Measurements from ENCODE around the gene MAPK8. TPM values are rescaled to one million over a fixed set of nuclear protein-coding genes. Genes with fewer than 3 reads are reported as not detected.

MAPK8 gene
- total RNA-seq, 1 donor from 2014 or later, result 47.4 TPM

DNA sequence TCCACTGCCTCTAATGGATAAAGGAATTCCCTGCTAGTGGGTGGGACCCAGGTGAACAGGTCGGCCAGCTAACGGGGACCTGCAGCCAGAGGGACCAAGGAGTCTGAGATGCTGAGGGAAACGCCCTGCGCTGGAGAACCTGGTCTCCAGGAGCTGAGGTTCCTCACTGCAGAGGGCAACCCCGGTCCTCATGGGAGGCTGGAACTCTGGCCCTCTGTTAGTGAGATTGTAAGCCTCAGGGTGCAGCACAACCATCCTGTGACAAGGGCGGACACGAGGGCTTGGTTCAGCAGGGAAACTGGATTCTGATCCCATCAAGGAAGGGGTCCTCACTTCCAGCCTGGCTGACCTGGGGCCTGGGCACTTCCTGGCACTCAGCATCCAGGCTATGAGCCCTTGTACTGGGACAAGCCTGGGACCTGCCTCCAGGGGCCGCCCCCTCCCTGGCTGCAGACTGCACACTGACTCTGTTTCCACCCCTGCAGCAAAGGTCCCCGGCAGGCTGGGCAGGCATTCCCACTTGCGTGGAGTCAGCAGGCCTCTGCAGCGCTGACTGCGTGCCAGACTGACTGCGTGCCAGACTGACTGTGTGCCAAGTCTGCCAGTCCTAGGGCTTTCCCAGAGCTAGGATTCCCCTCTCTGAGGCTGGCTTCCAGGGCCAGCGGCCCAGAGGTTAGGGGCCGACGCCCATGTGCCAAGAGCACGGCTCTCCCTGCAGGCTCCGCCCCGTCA is 143.2 kb downstream of the MAPK8 start:
- H3K4me3 Mint-ChIP-seq (ENCODE audit: unreplicated experiment), result no peak overlapping the region
- no peak overlapping the region for H3K9ac ChIP-seq (ENCODE audit: low read length)
- FAIRE-seq, result no peak

DNA sequence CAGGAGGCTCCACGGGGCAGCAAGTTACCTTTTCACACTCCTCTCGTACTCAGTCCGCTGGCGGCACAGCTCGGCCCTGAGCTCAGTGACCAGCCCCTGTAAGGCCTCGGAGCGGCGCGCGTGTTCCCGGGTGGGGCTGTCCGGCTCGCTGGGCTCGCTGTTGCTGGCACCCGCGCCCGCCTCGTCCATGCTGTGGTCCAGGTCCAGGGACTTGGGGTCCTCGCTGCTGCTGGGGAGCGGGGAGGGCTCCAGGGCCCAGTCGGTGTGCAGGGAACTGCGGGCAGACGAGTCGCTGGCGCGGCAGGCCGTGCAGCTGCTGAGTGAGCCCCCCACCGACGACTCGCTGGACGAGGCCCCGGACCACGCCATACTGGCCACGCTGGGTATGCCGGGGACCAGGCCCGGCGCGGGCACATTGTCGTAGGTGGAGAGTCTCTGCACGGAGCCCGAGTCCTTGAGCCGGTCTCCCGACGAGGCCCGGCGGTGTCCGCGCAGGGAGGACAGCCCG is 143.8 kb downstream of the MAPK8 start:
- DNase-seq (ENCODE audit: low read depth) (no peak), FAIRE-seq (no peak)
- no peak overlapping the region for H3K27ac Mint-ChIP-seq (ENCODE audit: unreplicated experiment)

More for the DNA sequence above, 143.2 kb downstream of the MAPK8 start:
- TF ChIP-seq, protein P1, sequence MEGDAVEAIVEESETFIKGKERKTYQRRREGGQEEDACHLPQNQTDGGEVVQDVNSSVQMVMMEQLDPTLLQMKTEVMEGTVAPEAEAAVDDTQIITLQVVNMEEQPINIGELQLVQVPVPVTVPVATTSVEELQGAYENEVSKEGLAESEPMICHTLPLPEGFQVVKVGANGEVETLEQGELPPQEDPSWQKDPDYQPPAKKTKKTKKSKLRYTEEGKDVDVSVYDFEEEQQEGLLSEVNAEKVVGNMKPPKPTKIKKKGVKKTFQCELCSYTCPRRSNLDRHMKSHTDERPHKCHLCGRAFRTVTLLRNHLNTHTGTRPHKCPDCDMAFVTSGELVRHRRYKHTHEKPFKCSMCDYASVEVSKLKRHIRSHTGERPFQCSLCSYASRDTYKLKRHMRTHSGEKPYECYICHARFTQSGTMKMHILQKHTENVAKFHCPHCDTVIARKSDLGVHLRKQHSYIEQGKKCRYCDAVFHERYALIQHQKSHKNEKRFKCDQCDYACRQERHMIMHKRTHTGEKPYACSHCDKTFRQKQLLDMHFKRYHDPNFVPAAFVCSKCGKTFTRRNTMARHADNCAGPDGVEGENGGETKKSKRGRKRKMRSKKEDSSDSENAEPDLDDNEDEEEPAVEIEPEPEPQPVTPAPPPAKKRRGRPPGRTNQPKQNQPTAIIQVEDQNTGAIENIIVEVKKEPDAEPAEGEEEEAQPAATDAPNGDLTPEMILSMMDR (IDR thresholded peaks at IDR 0.05; ENCODE audit: insufficient read depth, low read depth, low read length), result no peak
- no peak for TF ChIP-seq EZH2 (IDR thresholded peaks at IDR 0.05; ENCODE audit: insufficient read depth, low read length)
- H3K79me2 ChIP-seq (ENCODE audit: insufficient read depth, low read length), result no peaks in the 10 kb centered on the region
- peaks cover 11% of the 10 kb centered on the region for H3K4me1 ChIP-seq (ENCODE audit: insufficient read depth, low read length)
- H2AFZ ChIP-seq (ENCODE audit: low read depth, low read length), result no peak overlapping the region
- H3K4me2 ChIP-seq (ENCODE audit: low read length), result no peak overlapping the region
- H3K27ac ChIP-seq (ENCODE audit: low read depth, low read length), result no peak overlapping the region
- DNase-seq (ENCODE audit: low read depth), result no peak
- peaks cover 6% of the 10 kb centered on the region for H3K4me1 Mint-ChIP-seq (ENCODE audit: low read depth, unreplicated experiment)
- H3K4me3 ChIP-seq (ENCODE audit: insufficient read depth, low read depth, low read length), result no peak overlapping the region
- H3K9me3 ChIP-seq (ENCODE audit: insufficient read depth, low read depth, low read length), result no peaks in the 10 kb centered on the region
- peaks cover 15% of the 10 kb centered on the region for H3K27me3 Mint-ChIP-seq (ENCODE audit: low read depth, unreplicated experiment)
- peaks cover 6% of the 10 kb centered on the region for H3K9me3 Mint-ChIP-seq (ENCODE audit: unreplicated experiment)
- peaks cover 7% of the 10 kb centered on the region for H3K36me3 ChIP-seq (ENCODE audit: insufficient read depth, low read length)
- peaks cover 61% of the 10 kb centered on the region for H4K20me1 ChIP-seq (ENCODE audit: insufficient read depth, low read length)
- peaks cover 3% of the 10 kb centered on the region for H3K36me3 Mint-ChIP-seq (ENCODE audit: low read depth, unreplicated experiment)
- H3K27me3 ChIP-seq (ENCODE audit: insufficient read depth, low read length), result no peaks in the 10 kb centered on the region
- no peak overlapping the region for H3K27ac Mint-ChIP-seq (ENCODE audit: unreplicated experiment)

More for the DNA sequence above, 143.8 kb downstream of the MAPK8 start:
- peaks cover 15% of the 10 kb centered on the region for H3K27me3 Mint-ChIP-seq (ENCODE audit: low read depth, unreplicated experiment)
- H3K4me2 ChIP-seq (ENCODE audit: low read length), result no peak overlapping the region
- H3K4me1 Mint-ChIP-seq (ENCODE audit: low read depth, unreplicated experiment), result peaks cover 6% of the 10 kb centered on the region
- no peaks in the 10 kb centered on the region for H3K27me3 ChIP-seq (ENCODE audit: insufficient read depth, low read length)
- H3K79me2 ChIP-seq (ENCODE audit: insufficient read depth, low read length), result no peaks in the 10 kb centered on the region
- H3K36me3 Mint-ChIP-seq (ENCODE audit: low read depth, unreplicated experiment), result peaks cover 3% of the 10 kb centered on the region
- H3K4me1 ChIP-seq (ENCODE audit: insufficient read depth, low read length), result peaks cover 11% of the 10 kb centered on the region
- H3K9ac ChIP-seq (ENCODE audit: low read length), result no peak overlapping the region
- peaks cover 6% of the 10 kb centered on the region for H3K9me3 Mint-ChIP-seq (ENCODE audit: unreplicated experiment)
- H3K27ac ChIP-seq (ENCODE audit: low read depth, low read length), result no peak overlapping the region
- H3K4me3 Mint-ChIP-seq (ENCODE audit: unreplicated experiment), result no peak overlapping the region
- H4K20me1 ChIP-seq (ENCODE audit: insufficient read depth, low read length), result peaks cover 61% of the 10 kb centered on the region
- TF ChIP-seq, protein P1 (IDR thresholded peaks at IDR 0.05; ENCODE audit: insufficient read depth, low read depth, low read length), result no peak
- TF ChIP-seq EZH2 (IDR thresholded peaks at IDR 0.05; ENCODE audit: insufficient read depth, low read length), result no peak
- H2AFZ ChIP-seq (ENCODE audit: low read depth, low read length), result no peak overlapping the region
- no peaks in the 10 kb centered on the region for H3K9me3 ChIP-seq (ENCODE audit: insufficient read depth, low read depth, low read length)
- H3K4me3 ChIP-seq (ENCODE audit: insufficient read depth, low read depth, low read length), result no peak overlapping the region
- peaks cover 7% of the 10 kb centered on the region for H3K36me3 ChIP-seq (ENCODE audit: insufficient read depth, low read length)
